T-helper 1 cell treated with Interleukin-12 subunit alpha and Interleukin-12 subunit beta and Interleukin-4 antibody, amounts not matched to agents 30 ng/mL and 1 ng/mL, for 36 hours (primary cell): ENCODE data around the gene DCLK2. TPM values are rescaled to one million over a fixed set of nuclear protein-coding genes. Genes with fewer than 3 reads are reported as not detected.

ENCODE experiments used
- intact Hi-C: fragments of 100-400 bp; cut with micrococcal nuclease; formaldehyde crosslinking; loops from one replicate; pipeline ENCODE4 v1.15.1; 2024
- total RNA-seq: library from RNA; stranded (reverse); gene quantifications from 2 replicates; pipeline ENCODE4 v1.2.3, GENCODE V29; 2022

Gene DCLK2
- total RNA-seq, 1 donor from 2014 or later, result 0.15 TPM

GRCh38 chr4:150115851-150116250, 37.6 kb downstream of the DCLK2 start:
- intact Hi-C loops, result no loop called here

- intact Hi-C loops, result no loop called here
Observed at GRCh38 chr4:150116506-150116905, 38.3 kb downstream of the DCLK2 start.

GRCh38 chr4:150117094-150117493, 38.8 kb downstream of the DCLK2 start:
- intact Hi-C loops, result no loop called here

- intact Hi-C loops, result no loop called here
Observed at GRCh38 chr4:150117629-150118028, 39.4 kb downstream of the DCLK2 start.

GRCh38 chr4:150119492-150119891, 41.2 kb downstream of the DCLK2 start:
- intact Hi-C loops, result no loop called here

GRCh38 chr4:150123087-150123486, 44.8 kb downstream of the DCLK2 start:
- intact Hi-C loops, result no loop called here

- intact Hi-C loops, result no loop called here
Observed at GRCh38 chr4:150123796-150124677, 45.8 kb downstream of the DCLK2 start.

- intact Hi-C loops, result no loop called here
Observed at GRCh38 chr4:150126201-150126863, 48.1 kb downstream of the DCLK2 start.

- intact Hi-C loops, result no loop called here
Observed at GRCh38 chr4:150126864-150127203, 48.6 kb downstream of the DCLK2 start.

- intact Hi-C loops, result no loop called here
Observed at GRCh38 chr4:150127757-150128156, 49.5 kb downstream of the DCLK2 start.

GRCh38 chr4:150130933-150131332, 52.7 kb downstream of the DCLK2 start:
- intact Hi-C loops, result no loop called here

- intact Hi-C loops, result no loop called here
Observed at GRCh38 chr4:150131581-150132228, 53.5 kb downstream of the DCLK2 start.

GRCh38 chr4:150133605-150134004, 55.4 kb downstream of the DCLK2 start:
- intact Hi-C loops, result no loop called here

GRCh38 chr4:150135134-150135772, 57.0 kb downstream of the DCLK2 start:
- intact Hi-C loops, result no loop called here

GRCh38 chr4:150136036-150136435, 57.8 kb downstream of the DCLK2 start:
- intact Hi-C loops, result no loop called here

GRCh38 chr4:150136481-150136880, 58.2 kb downstream of the DCLK2 start:
- intact Hi-C loops, result no loop called here

- intact Hi-C loops, result no loop called here
Observed at GRCh38 chr4:150139297-150139865, 61.1 kb downstream of the DCLK2 start.

GRCh38 chr4:150140774-150141400, 62.6 kb downstream of the DCLK2 start:
- intact Hi-C loops, result no loop called here

GRCh38 chr4:150141756-150142155, 63.5 kb downstream of the DCLK2 start:
- intact Hi-C loops, result no loop called here

- intact Hi-C loops, result no loop called here
Observed at GRCh38 chr4:150142831-150143230, 64.6 kb downstream of the DCLK2 start.
